Osteoblast (primary cell): ENCODE results near the gene WNT3A. TPM values are rescaled to one million over a fixed set of nuclear protein-coding genes. Genes with fewer than 3 reads are reported as not detected.

Source experiments
- DNase-seq: peaks from one replicate; pipeline ENCODE4 v3.0.0; 2011; ENCODE audit warnings: low spot score, mixed read lengths; ENCODE audit not compliant: insufficient read length; ENCODE audit errors: missing footprints
- H2AFZ ChIP-seq: 2 replicates; pipeline ENCODE4 v1.6.0; 2011; ENCODE audit warnings: mild to moderate bottlenecking, low read length
- H3K27ac ChIP-seq: 2 replicates; pipeline ENCODE4 v1.5.1; 2011; ENCODE audit warnings: mild to moderate bottlenecking, low read depth, low read length, moderate library complexity
- H3K27me3 ChIP-seq: 2 replicates; pipeline ENCODE4 v1.6.0; 2012; ENCODE audit warnings: mild to moderate bottlenecking, control low read depth, inconsistent platforms, low read length, moderate library complexity; ENCODE audit not compliant: insufficient read depth
- H3K36me3 ChIP-seq: 2 replicates; pipeline ENCODE4 v1.5.1; 2011; ENCODE audit warnings: mild to moderate bottlenecking, low read length, control low read depth, moderate library complexity; ENCODE audit not compliant: insufficient read depth
- H3K4me1 ChIP-seq: 2 replicates; pipeline ENCODE4 v1.5.1; 2011; ENCODE audit warnings: mild to moderate bottlenecking, low read length, control low read depth, moderate library complexity; ENCODE audit not compliant: insufficient read depth
- H3K4me2 ChIP-seq: 2 replicates; pipeline ENCODE4 v1.6.0; 2011; ENCODE audit warnings: mild to moderate bottlenecking, low read length; ENCODE audit not compliant: insufficient read depth
- H3K4me3 ChIP-seq: fragments of 200-600 bp; sonication (generic); 3 replicates; pipeline ENCODE4 v1.5.1; 2012; ENCODE audit warnings: mild to moderate bottlenecking, low read length, inconsistent platforms; ENCODE audit not compliant: insufficient read depth
- H3K79me2 ChIP-seq: 2 replicates; pipeline ENCODE4 v1.6.0; 2012; ENCODE audit warnings: mild to moderate bottlenecking, low read length, control low read depth, inconsistent platforms; ENCODE audit not compliant: insufficient read depth
- H3K9me3 ChIP-seq: 2 replicates; pipeline ENCODE4 v1.5.1; 2011; ENCODE audit warnings: low read depth, low read length, control low read depth
- H4K20me1 ChIP-seq: 2 replicates; pipeline ENCODE4 v1.6.0; 2012; ENCODE audit warnings: mild to moderate bottlenecking, low read length, control low read depth; ENCODE audit not compliant: insufficient read depth
- CTCF ChIP-seq: IDR thresholded peaks from 2 replicates; pipeline ENCODE4 v1.5.1; 2011; ENCODE audit warnings: mild to moderate bottlenecking, low read depth, low read length, moderate library complexity; ENCODE audit errors: extremely low read depth
- total RNA-seq: library from RNA; depleted of rRNA; stranded (reverse); fragments of >200 nt; gene quantifications from 2 replicates; pipeline ENCODE4 v1.2.3, GENCODE V29; 2012

WNT3A gene
- total RNA-seq, 1 donor: not detected

GRCh38 chr1:228058172-228058948 is 51.6 kb downstream of the WNT3A start:
- no peaks in the 10 kb centered on the region for H3K4me1 ChIP-seq
- no peak overlapping the region for H3K27ac ChIP-seq
- no peak overlapping the region for H3K4me2 ChIP-seq
- H4K20me1 ChIP-seq: no peaks in the 10 kb centered on the region
- H3K27me3 ChIP-seq: peaks cover 56% of the 10 kb centered on the region
- no peaks in the 10 kb centered on the region for H3K36me3 ChIP-seq
- TF ChIP-seq CTCF: no peak
- H3K4me3 ChIP-seq: no peak overlapping the region
- H2AFZ ChIP-seq: no peak overlapping the region
- no peaks in the 10 kb centered on the region for H3K9me3 ChIP-seq
- no peaks in the 10 kb centered on the region for H3K79me2 ChIP-seq
- peak; percentile 37 for DNase-seq

- H3K36me3 ChIP-seq: no peaks in the 10 kb centered on the region
- peak; percentile 51 for DNase-seq
- H3K27ac ChIP-seq: no peak overlapping the region
- H3K4me1 ChIP-seq: no peaks in the 10 kb centered on the region
- peaks cover 56% of the 10 kb centered on the region for H3K27me3 ChIP-seq
- no peak overlapping the region for H2AFZ ChIP-seq
- no peak overlapping the region for H3K4me3 ChIP-seq
- H3K4me2 ChIP-seq: no peak overlapping the region
- no peaks in the 10 kb centered on the region for H3K9me3 ChIP-seq
- no peaks in the 10 kb centered on the region for H4K20me1 ChIP-seq
- no peaks in the 10 kb centered on the region for H3K79me2 ChIP-seq
- TF ChIP-seq CTCF: no peak
Measured at GRCh38 chr1:228058949-228059633, 52.3 kb downstream of the WNT3A start.

- DNase-seq: peak; percentile 82
- TF ChIP-seq CTCF: no peak
- Histone ChIP-seq H3K4me3 (no peak overlapping the region), H2AFZ (no peak overlapping the region), H3K36me3 (no peaks in the 10 kb centered on the region), H3K27ac (no peak overlapping the region), H3K27me3 (peaks cover 56% of the 10 kb centered on the region), H4K20me1 (no peaks in the 10 kb centered on the region), H3K4me2 (no peak overlapping the region), H3K9me3 (no peaks in the 10 kb centered on the region), H3K4me1 (no peaks in the 10 kb centered on the region), H3K79me2 (no peaks in the 10 kb centered on the region)
Measured at GRCh38 chr1:228059634-228060457, 53.0 kb downstream of the WNT3A start.
